Measurements from ENCODE around the gene NBEAL1.
"Not testable (repeated sequence)": the region's sequence is repeated elsewhere in the genome, so short reads cannot be mapped to it uniquely, and the experiment has no call there.

Gene NBEAL1

GRCh38 chr2:203122317-203122986 lies 107.8 kb downstream of the NBEAL1 start:
- DNase-seq = no peak

- no peak for DNase-seq
Observed at GRCh38 chr2:203126996-203127395, 112.3 kb downstream of the NBEAL1 start.

- DNase-seq = no peak
Observed at GRCh38 chr2:203135105-203135504, 120.4 kb downstream of the NBEAL1 start.

DNA sequence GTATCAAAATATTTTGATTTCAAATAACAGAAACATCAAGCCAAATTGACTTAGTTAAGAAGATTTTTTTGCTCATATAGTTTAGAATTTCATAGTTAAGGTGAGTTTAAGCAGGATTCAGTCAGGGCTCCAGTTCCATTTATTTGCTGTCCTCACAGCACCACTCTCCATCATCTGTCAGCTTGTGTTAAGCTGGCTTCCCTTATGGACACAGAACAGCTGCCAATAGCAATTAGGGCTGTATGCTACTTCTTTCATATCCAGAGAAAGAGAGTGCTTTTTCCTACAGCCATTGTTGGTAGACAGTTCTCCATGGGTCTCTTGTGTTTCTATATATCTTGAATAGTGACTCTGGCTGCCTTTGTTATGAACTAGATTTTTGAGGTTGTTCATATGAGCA lies 128.7 kb downstream of the NBEAL1 start:
- DNase-seq = no peak

- DNase-seq = no peak
Observed at GRCh38 chr2:203149194-203149593, 134.5 kb downstream of the NBEAL1 start.

GRCh38 chr2:203155406-203155805 lies 140.7 kb downstream of the NBEAL1 start:
- no peak for DNase-seq

DNA sequence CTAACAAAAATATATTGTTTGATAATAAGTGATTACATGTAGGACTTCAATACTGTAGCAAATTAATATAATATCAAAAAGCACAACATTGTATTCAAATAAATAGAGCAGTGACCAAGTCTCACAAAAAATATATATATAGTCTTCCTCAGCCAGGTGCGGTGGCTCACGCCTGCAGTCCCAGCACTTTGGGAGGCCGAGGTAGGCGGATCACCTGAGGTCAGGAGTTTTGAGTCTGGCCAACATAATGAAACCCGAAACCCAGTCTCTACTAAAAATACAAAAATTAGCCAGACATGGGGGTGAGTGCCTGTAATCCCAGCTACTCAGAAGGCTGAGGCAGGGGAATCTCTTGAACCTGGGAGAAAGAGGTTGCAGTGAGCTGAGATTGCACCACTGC lies 148.0 kb downstream of the NBEAL1 start:
- not testable (repeated sequence) for DNase-seq

DNA sequence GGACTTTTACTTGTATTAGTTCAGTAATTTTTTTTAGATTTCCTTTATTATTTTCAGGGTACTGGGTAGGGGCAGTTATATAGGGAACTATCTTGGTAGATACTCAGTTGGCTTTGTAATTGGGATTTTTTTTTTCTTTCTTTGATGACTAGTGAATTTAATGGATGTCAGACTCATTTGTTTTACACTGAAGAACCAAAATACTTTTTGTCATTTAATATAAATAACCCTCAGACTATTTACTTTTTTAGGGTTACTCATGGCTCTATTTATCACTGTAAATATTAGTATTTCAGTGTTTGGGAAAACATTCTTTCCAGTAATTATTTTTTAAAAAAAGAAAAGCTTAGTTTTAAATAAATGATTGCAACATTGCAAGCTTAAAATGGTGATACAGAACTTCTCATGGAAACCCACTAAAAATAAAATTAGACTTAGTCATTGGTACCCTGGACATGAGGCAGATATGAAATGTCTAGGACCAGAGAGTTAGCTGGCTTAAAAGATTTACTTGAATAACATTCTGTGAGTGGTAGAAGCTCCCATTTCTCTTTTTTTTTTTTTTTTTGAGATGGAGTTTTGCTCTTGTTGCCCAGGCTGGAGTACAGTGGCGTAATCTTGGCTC lies 149.7 kb downstream of the NBEAL1 start:
- no peak for DNase-seq

DNA sequence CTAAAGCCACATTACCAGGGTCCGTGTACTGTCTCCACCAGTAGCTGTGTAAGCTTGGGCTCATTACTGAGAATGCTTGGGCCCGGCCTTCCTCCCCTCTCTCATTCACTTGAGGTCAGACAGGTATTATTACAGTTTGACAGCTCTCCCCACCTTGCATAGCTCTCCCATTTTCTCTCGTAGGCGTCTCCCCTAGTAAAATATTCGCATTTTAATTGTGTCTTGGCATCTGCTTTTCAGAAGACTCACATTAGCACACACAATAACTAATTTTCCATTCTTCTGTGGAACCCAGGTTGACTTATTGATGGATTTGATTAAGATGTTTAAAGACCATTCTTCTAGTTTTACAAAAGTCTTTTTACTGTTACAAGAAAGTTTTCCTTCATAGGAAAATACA lies 153.1 kb downstream of the NBEAL1 start:
- no peak for DNase-seq

GRCh38 chr2:203170502-203170901 lies 155.8 kb downstream of the NBEAL1 start:
- no peak for DNase-seq

DNA sequence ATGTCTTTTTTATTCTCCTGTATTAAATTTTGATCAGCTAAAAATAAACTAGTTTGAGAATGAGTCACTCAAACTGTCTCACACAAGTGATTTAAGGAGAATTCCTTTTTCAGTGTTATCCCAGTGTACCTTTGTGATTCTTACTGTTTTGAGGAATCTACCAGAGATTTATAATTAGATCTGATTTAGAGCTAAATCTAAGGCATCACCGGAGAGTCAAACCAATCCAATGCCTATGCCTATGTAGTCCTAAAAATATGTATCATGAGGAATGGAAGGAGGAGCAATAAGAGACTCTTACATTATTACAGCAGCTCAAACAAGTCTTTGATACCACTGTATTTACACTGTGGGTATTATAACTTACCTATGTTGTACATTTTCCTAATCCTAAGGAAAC lies 160.7 kb downstream of the NBEAL1 start:
- no peak for DNase-seq

- DNase-seq = no peak
Observed at GRCh38 chr2:203177361-203177760, 162.7 kb downstream of the NBEAL1 start.

- no peak for DNase-seq
Observed at GRCh38 chr2:203185864-203186263, 171.2 kb downstream of the NBEAL1 start.

GRCh38 chr2:203190547-203190946 lies 175.9 kb downstream of the NBEAL1 start:
- not testable (repeated sequence) for DNase-seq

- DNase-seq = not testable (repeated sequence)
Observed at GRCh38 chr2:203191026-203191425, 176.4 kb downstream of the NBEAL1 start.

DNA sequence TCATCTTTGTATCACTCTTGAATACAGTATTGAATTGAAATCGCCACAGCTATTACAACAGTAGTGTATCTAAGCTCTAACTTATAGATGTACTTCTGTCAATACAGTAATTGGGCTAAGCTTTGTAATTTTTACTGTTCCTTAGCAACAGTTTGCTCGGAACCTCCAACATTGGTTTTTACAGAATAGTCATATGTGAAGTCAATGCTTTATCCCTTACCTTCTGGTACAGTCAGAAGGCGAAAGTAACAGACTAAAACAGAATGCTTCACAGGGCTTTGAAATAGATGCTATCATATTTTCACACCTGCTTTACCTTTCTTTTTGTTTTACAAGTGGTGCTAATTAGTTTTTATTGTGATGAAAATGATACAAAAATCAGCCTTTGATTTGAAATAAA lies 177.3 kb downstream of the NBEAL1 start:
- DNase-seq = no peak

DNA sequence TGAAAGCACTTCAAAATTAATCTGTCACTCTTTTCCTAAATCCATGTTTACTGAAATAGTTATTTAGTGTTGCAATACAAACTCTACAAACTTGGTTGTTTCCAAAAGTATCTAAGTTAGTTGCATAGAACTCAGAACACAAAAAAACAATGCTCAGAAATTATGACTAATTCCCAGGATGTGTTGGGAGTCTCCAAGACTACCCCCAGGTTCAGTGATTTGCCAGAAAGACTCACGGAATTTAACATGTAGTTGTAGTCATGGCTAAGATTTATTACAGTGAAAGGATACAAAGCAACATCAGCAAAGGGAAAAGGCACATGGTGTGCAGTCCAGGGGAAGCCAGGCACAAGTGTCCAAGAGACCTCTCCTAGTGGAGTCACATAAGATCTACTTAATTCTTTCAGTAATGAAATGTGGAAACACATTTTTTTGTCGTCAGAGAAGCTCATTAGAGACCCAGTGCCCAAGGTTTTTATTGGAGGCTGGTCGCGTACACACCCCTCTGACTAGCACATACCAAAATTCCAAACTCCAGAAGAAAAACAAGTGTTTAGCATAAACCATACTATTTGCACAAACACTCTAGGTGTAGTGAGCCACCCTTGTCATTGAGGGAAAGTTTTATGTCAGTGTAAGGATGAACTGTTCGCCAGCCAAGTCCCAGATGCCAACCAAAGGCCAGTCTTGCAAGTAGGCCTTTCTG lies 180.8 kb downstream of the NBEAL1 start:
- no peak for DNase-seq

DNA sequence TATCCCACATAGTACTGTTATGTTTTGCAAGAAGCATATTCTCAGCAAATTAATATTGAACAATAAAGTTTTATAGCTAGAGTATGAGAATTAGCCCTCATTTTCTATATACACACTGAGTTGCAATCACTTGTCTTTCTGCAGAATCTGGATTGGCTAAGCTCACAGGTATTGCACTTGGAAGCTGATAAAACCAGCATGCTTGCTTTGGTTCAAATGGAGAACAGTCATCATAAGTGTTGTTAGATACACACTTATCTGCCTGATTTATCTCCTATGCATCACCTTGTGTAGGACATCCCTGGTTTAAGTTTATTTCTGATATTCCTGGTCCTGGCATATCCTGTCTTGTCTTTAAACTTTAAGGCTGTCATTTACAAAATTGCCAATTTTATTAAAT lies 186.2 kb downstream of the NBEAL1 start:
- DNase-seq = no peak

DNA sequence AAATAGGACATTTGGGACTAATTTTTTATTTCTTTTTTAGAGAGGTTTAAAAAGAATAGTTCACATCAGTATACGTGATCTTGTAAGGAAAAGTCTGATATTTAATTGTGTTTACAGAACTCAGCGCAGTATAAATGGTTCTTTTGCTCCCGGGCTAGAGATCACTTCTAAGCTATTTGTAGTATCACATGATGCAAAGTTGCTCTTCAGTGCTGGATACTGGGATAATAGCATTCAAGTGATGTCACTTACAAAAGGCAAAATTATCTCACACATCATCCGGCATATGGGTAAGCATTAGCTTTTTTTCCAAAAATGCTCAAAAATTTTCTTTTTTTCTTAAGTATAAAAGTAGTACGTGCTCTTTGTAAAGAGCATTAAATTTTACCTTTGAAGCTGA lies 186.8 kb downstream of the NBEAL1 start:
- no peak for DNase-seq

- DNase-seq = no peak
Observed at GRCh38 chr2:203209538-203209937, 194.9 kb downstream of the NBEAL1 start.

DNA sequence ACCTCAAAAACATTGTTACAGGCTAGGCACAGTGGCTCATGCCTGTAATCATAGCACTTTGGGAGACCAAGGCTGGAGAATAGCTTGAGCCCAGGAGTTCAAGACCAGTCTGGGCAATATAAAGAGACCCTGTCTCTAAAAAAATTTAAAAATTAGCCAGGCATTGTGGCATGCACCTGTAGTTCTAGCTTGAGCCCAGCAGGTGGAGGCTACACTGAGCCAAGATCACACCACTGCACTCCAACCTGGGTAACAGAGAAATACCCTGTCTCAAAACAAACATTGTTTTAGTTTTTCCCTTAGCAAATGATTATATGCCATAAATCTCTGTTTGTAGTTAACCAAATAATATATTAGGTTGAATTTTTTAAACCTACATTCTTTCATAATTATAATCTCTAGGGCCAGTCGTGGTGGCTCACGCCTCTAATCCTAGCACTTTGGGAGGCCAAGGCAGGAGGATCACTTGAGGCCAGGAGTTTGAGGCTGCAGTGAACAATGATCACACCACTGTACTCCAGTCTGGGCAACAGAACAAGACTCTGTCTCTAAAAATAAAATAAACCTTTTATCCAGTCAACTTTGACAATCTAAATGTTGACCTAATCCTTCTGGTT lies 210.9 kb downstream of the NBEAL1 start:
- DNase-seq = peak; percentile 22

GRCh38 chr2:203229674-203230073 lies 215.0 kb downstream of the NBEAL1 start:
- not testable (repeated sequence) for DNase-seq

- DNase-seq = no peak
Observed at GRCh38 chr2:203237346-203238238, 222.9 kb downstream of the NBEAL1 start.

Measured in activated CD4-positive, alpha-beta T cell treated with anti-CD3 and anti-CD28 coated beads, Interleukin-2, amount 50 U/mL, for 1 hour (primary cell).